ENCODE results near the gene CIRBP. TPM values are rescaled to one million over a fixed set of nuclear protein-coding genes. Genes with fewer than 3 reads are reported as not detected.

Gene CIRBP
- total and polyA plus RNA-seq, 2 of the 13 experiments (the other 11 are each of a cell fraction or from before 2014, with no cell fraction given), result 133 to 140 TPM

GRCh38 chr19:1220976-1221903 is 47.9 kb upstream of the CIRBP start (continued):
- TF ChIP-seq ZBTB4 (CRISPR knock-in tag; IDR thresholded peaks at IDR 0.05; ENCODE audit: borderline replicate concordance) (0 out of 2 replicates have a peak, but pooled peaks have one; percentile 73), ZBTB7A (CRISPR knock-in tag; IDR thresholded peaks at IDR 0.05) (peak; percentile 62; the same call in 1 of the 2 replicates), EZH2 (conservative IDR thresholded peaks at IDR 0.05; ENCODE audit: low read depth, low read length) (no peak), MAFF (IDR thresholded peaks at IDR 0.05; ENCODE audit: low read depth, low read length) (no peak), GATAD2A (CRISPR knock-in tag; IDR thresholded peaks at IDR 0.05) (peak; percentile 25; the same call in 1 of the 2 replicates), ATF7-NPFF (CRISPR knock-in tag; IDR thresholded peaks at IDR 0.05; ENCODE audit: low read depth) (peak; percentile 52; the same call in 1 of the 2 replicates), ZBTB38 (CRISPR knock-in tag; IDR thresholded peaks at IDR 0.05) (peak; percentile 89), ZNF232 (CRISPR knock-in tag; IDR thresholded peaks at IDR 0.05; ENCODE audit: borderline replicate concordance) (no peak), ZNF768 (CRISPR knock-in tag; IDR thresholded peaks at IDR 0.05) (peak; percentile 45; the same call in 1 of the 2 replicates), ZBTB33 (CRISPR knock-in tag; IDR thresholded peaks at IDR 0.05) (peak; percentile 94), ZNF567 (CRISPR knock-in tag; IDR thresholded peaks at IDR 0.05; ENCODE audit: borderline replicate concordance) (no peak), SP2 (CRISPR knock-in tag; IDR thresholded peaks at IDR 0.05) (no peak), FUBP1 (CRISPR knock-in tag; IDR thresholded peaks at IDR 0.05; ENCODE audit: borderline replicate concordance) (no peak), IRX3 (CRISPR knock-in tag; IDR thresholded peaks at IDR 0.05; ENCODE audit: borderline replicate concordance, low read depth) (no peak), RELA (CRISPR knock-in tag; IDR thresholded peaks at IDR 0.05) (no peak), KDM2A (CRISPR knock-in tag; IDR thresholded peaks at IDR 0.05; ENCODE audit: borderline replicate concordance, low read depth) (peak; percentile 28; the same call in 1 of the 2 replicates), RAD21 (CRISPR knock-in tag; IDR thresholded peaks at IDR 0.05) (peak; percentile 83), FOSL2 (CRISPR knock-in tag; IDR thresholded peaks at IDR 0.05) (no peak)
- TF ChIP-seq, protein P1, sequence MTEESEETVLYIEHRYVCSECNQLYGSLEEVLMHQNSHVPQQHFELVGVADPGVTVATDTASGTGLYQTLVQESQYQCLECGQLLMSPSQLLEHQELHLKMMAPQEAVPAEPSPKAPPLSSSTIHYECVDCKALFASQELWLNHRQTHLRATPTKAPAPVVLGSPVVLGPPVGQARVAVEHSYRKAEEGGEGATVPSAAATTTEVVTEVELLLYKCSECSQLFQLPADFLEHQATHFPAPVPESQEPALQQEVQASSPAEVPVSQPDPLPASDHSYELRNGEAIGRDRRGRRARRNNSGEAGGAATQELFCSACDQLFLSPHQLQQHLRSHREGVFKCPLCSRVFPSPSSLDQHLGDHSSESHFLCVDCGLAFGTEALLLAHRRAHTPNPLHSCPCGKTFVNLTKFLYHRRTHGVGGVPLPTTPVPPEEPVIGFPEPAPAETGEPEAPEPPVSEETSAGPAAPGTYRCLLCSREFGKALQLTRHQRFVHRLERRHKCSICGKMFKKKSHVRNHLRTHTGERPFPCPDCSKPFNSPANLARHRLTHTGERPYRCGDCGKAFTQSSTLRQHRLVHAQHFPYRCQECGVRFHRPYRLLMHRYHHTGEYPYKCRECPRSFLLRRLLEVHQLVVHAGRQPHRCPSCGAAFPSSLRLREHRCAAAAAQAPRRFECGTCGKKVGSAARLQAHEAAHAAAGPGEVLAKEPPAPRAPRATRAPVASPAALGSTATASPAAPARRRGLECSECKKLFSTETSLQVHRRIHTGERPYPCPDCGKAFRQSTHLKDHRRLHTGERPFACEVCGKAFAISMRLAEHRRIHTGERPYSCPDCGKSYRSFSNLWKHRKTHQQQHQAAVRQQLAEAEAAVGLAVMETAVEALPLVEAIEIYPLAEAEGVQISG (CRISPR knock-in tag; IDR thresholded peaks at IDR 0.05), result 0 out of 2 replicates have a peak, but pooled peaks have one; percentile 23

All from HepG2 (cell line).